Ishikawa (cell line): ENCODE data around the gene DOK3.

Experiments
- CEBPB ChIP-seq: IDR thresholded peaks from 2 replicates; pipeline ENCODE4 v1.6.1; 2012
- CREB1 ChIP-seq: IDR thresholded peaks from 2 replicates; pipeline ENCODE4 v1.6.1; 2012; ENCODE audit warnings: low read depth
- EP300 ChIP-seq: IDR thresholded peaks from 2 replicates; pipeline ENCODE4 v1.6.1; 2012; ENCODE audit warnings: borderline replicate concordance
- TAF1 ChIP-seq: IDR thresholded peaks from 2 replicates; pipeline ENCODE4 v1.6.1; 2012; ENCODE audit warnings: low read depth, mild to moderate bottlenecking
- USF1 ChIP-seq: IDR thresholded peaks from 2 replicates; pipeline ENCODE4 v1.6.1; 2012
- YY1 ChIP-seq: IDR thresholded peaks from 2 replicates; pipeline ENCODE4 v1.6.1; 2012; ENCODE audit warnings: low read depth
- ZBTB7A ChIP-seq: IDR thresholded peaks from 2 replicates; pipeline ENCODE4 v1.6.1; 2012; ENCODE audit warnings: low read depth

- no peak for TF ChIP-seq CEBPB
- TF ChIP-seq EP300: no peak
- no peak for TF ChIP-seq TAF1
- TF ChIP-seq ZBTB7A: no peak
- TF ChIP-seq CREB1: no peak
- no peak for TF ChIP-seq USF1
- TF ChIP-seq YY1: no peak
Observed at GRCh38 chr5:177509991-177510566, 453 bp upstream of the DOK3 start.
